HL-60/S4 (cell line): ENCODE measurements around the gene LRMDA.

Source experiments
- in situ Hi-C: fragments of 300-500 bp; cut with MboI; formaldehyde crosslinking; loops from 2 replicates; pipeline ENCODE4 v1.14.3; 2022; ENCODE audit warnings: low sequenced_read_pairs

Gene LRMDA

DNA sequence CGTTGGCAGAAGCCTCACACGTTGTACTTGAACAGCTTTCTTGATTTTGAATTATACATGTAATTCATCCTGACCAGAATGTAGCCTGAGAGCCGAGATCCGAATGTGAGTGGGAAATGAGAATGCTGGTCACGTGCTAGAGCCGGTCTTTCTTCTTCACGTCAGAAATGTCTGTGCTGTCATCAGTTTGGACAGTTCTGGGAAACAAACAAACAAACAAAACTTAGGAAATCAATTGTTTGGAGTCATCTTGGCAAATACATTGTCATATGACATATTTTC lies 729.8 kb downstream of the LRMDA start:
- in situ Hi-C loops: no loop called here

DNA sequence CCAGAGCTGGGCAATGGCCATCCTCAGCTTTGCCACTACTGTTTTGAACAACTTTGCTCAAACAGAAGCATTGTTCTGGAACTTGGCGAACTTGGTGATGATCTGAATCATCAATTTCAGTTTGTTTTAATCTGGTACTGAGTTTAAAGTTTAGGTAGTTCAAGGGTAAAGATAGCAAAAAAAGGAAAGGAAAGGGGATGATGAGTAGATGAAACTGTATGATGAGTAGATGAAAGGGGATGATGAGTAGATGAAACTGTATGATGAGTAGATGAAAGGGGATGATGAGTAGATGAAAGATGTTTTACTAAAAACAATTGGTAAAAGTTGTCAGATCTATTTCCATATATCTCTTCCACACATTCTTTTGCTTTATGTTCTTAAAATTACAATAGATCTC lies 737.0 kb downstream of the LRMDA start:
- in situ Hi-C loops: no loop called here

DNA sequence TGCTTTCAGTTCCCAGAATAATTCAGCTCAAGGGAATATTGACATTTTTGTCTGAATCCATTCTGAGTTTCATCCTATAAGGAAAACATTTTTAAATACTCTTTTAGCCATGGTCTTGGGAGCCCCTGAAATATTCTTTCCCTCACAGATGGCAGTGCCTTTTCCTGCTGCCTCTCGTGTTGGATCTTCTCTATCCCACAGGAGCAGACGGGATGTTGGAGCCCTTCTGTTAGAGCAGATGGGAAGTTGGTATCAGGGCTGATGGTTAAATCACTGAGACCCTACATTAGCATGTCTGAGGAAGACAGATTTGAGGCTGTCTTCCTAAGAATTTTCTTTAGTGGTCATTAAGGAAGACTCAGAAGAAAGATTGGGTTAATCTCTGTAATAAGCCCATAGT lies 737.8 kb downstream of the LRMDA start:
- in situ Hi-C loops: no loop called here

DNA sequence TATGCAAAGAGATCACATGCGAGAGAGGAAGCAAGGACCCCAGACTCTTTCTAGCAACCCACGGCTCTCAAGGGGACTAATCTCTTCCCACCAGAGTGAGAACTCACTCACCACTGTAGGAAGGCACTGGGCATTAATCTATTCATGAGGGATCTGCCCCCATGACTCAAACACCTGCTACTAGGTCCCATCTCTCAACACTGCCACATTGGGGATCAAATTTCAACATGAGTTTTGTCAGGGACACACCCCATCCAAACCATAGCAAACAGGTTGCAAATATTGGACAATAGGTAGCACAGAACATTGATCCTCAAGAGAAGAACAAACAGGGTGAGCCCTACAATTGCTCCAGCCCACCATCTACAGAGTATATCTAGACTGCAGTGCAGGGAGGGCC lies 740.6 kb downstream of the LRMDA start:
- in situ Hi-C loops: no loop called here

DNA sequence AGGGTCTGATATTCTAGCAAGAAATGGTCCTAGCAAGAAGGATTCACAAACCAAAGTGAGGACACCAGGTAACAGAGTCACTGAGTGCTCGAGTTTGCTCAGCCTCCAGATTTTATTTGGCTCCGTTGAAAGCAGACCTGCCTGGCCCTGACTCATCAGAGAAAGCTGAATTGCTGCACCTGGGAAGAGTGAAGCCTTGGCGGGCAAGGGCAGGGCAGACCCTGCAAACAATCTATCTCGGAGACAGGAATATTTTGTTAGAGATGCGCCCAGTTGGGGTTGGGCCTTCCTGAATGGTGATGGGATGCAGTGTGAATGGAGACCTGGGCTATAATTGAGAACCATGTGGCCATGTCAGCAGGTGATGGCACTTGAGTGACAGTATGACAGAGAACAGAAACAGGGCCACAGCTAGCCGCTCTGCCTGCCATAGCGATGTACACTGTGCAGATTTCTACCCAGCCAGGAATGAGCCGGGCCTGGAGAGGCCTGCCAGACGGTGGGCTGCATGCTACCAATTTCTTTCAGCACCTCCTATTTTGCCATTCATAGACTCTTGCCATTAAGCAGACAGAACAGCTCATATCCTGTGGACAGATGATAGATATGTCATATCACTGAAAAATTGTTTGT lies 744.2 kb downstream of the LRMDA start:
- in situ Hi-C loops: no loop called here

DNA sequence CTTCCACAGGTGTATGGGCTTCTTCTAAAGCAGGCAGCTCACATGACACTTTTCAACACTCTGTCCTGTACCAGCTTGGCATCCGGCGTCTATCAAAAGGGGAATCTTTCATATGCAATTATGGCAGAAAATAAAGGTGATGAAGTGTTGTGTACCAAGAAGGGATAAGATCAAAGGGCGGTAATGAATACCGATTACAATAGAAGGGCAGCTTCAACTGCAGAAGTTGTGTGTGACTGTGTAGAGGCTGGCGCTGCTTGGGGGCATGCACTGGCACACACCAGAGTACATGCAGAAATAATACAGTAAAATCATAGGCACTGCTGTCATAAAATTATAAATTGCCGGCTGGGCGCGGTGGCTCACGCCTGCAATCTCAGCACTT lies 744.7 kb downstream of the LRMDA start:
- in situ Hi-C loops: no loop called here

DNA sequence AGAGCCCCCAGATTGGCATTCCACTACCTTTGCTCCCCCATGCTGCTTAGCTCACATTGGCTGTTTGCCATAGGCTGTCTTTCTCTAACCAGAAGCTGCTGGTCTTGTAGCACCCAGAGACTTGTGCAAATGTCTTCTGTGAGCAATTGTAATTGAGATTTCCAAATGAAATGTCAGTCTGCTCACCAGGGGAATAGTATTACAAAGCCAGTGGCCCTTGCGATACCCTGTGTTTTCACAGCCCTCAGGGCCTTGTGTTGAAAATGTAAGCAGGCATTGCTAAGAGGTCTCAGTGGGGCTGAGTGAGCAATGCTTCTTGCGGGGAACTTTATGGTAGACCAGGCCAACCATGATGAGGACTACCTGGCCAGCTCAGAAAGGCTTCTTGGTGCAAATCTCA lies 746.5 kb downstream of the LRMDA start:
- in situ Hi-C loops: no loop called here

DNA sequence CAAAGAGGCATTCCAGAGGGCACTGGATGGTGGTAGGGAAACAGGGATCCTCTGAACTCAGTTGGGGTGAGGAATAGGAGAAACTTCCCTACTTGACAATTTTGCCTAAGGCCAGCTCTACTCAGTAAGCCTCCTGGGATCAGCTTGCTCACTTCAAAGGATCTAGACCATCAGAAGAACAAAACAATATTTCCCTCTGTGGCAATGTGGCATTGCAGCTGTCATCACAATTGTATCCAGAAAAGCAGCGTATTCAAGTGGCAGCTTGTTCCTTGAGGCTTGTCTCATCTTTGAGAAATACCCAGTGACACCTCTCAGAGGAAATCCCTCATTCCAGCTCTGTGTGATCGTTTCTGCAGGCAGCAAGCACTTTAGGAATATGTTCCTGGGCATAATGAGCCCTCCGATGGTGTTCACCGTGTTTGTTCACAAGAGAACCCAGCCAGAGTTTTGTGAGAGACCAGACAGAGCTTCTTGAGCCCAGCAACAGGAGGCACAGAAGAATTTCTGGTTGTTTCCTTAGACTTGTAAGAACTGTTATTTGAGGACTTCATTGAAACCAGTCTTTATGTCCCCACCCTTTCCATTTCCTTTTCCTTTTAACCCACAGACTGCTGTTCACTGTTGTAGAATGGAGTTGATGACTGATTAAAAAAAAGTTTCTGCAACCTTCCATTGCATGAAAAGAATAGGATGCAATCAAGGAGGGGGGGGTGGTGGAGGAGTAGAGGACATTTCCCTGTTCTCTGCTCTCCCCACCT lies 747.3 kb downstream of the LRMDA start:
- in situ Hi-C loops: no loop called here

DNA sequence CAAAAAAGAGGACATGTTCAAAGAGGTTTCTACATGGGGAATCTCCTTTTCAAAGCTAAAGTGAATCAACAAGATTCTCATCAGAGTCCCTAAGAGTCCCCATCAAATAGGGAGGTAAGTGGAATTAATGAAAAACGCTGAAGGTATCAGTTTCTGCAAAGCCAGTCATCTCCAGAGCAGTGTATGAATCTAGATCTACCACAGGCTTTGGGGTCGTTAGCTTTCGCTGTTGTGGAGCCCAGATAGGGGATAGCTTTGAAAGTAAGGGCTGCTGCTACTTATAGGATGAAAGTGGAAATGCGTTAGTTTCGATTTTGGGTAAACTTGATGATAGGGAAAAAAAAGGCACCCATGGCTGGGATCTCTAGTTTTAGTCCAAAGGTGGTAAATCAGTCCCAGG lies 748.4 kb downstream of the LRMDA start:
- in situ Hi-C loops: no loop called here

DNA sequence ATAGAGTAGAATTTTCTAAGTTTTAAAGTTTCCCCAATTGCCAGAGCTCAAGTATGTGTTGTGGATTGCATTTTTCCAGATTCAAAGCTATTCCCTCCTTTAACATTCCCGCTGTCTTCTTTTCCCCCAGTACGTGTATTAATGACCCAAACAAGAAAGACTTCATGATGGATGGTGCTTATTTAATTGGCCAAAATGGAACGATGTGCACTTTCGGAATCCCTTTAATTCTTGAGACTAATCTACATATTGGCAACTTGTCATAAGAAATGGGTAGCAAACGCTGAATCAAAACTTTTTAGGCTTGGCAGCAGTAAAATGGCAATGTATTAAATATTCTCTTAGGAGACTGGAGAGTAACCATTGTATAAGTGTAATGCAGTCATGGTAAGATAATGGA lies 753.2 kb downstream of the LRMDA start:
- in situ Hi-C loops: no loop called here

DNA sequence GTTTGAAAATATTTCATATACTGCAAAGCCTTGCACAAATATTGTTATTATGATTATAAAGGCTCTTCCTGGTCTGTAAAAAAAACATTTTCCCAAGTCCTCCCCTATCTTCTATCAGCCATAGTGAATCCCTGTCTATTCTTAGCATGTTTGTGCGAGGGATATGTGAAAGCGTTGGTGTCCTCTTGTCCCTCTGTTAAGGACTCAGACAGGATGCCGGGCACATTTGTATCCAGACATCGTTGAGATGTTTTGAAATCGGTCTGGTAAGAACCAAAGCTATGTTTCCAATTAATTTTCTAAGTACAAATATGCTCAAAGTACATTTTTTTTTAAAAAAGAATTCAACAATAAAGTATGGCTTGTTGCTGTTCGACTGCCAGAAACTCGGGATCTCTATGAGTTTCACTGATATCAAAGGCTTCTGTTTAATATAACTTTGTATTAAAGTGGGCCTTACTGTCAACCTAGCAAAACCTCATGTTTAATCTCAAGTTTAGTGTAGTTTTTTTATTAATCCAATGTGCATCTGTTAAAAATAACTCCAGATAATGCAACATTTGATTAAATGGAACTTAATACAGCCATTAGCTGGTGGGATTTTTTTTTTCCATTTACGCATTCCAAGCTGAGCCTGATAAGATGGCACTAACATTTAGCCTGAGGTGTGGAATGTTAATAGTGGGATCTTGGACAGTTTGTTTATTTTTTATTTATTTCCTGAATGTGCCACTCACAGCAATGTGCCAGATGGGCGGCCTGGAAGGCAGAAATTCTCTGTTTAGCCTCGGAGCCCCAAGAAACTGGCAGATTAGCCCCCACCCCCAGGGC lies 754.3 kb downstream of the LRMDA start:
- in situ Hi-C loops: no loop called here

DNA sequence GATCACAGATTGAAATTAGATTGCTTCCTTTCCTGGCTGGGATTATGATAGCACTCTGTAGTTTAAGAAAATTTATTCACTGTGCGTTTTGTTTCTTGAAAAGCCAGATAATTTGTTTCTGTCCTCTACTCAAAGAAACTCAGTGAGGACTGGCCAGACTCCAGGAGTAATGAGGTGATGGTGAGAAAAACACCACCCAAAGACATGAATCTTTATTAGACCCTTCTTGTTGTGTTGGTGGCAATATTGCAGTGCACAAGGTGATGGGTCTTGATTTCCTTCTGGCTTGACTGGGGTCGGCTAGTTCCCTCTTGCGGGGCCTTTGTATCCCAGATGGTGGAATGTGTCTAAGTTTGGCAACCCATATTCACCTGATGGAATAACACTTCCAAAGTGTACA lies 756.8 kb downstream of the LRMDA start:
- in situ Hi-C loops: no loop called here

DNA sequence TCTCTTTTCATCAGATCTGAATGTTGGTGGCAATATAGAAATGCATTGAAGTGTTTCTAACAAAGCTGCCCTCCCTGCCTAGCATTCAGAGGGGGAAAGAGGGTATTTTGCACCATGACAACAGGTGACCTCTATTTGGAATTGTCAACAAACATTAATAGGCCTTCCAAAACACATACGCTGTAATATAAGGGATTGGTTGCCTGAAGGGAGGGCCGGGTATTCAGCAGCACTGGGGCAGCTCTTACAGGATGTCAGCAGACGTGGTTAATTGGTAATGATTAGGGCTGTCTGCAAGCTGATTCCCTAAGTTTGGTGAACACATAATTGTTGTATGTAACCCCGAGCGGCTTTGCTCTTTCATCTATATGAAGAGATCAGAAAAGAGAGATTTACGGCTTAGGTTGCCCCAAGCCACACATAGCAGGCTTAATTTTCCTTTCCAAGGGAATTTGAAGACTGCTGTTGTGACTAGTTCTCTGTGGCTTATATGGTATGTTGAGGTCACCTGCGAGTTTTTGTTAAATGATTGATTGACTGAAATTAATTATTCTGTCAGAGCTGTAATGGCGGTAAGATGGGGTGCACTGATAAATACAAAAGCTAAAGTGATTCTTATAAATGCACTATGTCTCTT lies 759.3 kb downstream of the LRMDA start:
- in situ Hi-C loops: no loop called here

DNA sequence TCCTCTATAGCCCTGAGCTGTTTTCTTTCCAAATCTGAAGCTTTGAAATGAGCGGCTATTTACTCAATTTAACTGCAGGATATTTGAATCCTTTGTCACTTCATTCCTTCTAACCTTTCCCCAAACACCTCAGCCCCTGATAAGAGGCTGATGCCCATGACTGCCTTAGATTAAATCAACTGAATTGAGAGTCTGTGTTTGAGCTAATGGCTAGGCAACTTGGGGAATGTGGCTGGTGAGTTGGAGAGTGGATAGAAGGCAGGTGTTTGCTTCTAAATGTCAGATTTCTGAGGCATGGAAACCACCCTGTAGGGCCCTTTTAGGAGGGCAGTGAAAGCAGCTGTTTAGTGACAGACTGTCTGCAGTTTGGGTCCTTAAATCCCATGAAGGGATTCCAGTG lies 759.9 kb downstream of the LRMDA start:
- in situ Hi-C loops: no loop called here

DNA sequence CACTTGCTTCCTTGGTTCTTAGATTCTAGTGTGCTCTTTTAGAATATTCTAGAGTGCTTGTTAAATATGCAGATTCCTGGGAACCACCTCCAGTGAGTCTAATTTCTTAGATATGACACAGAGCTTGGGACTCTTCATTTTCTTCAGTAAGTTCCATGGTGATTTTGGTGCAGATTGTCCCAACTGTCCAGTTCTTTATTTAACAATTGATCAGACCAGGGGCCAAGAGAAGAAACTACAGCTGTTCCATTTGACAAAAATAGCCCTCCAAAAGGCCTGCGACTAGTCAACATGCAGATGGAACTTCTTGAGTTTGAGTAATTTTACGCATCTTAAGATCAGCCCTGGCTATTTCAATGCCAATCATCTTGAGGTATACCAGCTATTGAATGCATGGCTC lies 760.7 kb downstream of the LRMDA start:
- in situ Hi-C loops: no loop called here

DNA sequence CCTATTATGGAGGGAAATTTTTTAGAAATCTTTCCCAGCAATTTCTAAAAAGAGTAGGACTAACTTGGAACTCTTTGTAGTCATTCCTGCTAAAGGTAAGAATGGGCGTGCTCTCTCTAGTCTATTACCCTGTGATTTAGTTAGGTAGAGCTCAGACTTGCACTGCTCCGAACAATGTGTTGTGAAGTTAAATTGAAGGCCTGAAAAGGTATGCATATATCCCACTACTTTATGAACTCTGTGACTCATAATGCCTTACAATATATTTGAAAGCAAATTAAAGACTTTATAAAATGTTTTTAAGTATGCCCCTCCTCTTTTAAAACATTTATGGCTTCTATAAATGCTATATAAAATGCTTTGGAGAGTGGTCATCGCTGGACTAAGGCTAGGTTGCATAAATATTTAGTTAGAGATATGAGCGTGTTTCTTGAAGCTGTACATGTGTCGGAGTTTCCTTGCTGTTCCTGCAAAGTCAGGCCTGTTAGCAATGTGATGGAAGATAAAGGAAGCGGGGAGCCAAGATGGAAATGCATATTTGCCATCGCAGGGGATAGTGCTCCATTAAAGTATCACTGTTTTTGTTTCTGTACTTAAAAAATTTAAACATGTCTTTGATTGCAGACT lies 761.4 kb downstream of the LRMDA start:
- in situ Hi-C loops: no loop called here

DNA sequence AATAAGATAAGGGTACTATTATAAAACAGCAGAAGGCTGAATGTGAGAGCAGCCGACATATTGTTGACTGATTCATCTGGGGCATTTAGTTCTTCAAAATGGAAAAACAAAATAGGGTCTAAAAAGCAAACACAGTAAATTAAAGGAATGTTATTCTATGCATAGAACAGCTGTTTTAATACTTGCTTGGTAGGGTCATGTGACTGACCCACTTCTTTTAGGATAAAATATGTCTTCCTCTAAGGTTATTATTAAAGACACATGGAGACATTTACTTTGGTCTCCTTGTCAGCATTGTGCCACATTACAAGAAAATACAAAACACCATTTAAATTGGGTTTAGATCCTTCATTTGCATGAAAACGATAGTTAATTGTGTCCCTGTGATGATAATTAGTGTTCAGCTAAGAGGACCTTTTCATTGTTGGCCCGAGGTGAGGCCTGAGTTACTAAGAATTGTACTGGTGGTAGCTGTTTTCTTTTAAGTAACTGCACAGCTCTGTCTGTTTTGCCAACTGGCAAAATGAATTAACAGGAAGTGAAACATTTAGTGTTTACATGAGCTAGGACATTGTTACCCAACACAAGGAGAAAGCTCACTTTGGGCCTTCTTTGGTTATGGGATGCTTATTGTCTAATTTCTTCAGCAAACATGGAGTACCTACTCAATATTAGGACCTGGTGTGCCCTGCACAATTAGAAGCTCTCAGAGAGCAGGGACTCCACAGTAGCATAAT lies 764.4 kb downstream of the LRMDA start:
- in situ Hi-C loops: no loop called here

DNA sequence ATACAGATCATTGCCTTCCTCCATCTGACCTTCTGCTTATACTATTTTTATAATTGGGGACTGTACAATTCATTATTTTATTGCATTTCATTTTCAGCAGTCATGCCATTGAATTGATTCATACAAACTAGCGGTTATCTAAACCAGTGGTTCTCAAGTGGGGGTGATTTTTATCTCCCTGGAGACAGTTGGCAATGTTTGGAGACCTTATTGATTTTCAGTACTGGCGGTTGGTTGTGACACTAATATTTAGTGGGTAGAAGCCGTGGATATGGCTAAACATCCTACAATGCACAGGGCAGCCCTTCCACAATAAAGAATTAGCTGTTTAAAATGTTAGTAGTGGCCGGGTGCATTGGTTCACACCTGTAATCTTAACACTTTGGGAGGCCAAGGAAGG lies 765.9 kb downstream of the LRMDA start:
- in situ Hi-C loops: no loop called here

DNA sequence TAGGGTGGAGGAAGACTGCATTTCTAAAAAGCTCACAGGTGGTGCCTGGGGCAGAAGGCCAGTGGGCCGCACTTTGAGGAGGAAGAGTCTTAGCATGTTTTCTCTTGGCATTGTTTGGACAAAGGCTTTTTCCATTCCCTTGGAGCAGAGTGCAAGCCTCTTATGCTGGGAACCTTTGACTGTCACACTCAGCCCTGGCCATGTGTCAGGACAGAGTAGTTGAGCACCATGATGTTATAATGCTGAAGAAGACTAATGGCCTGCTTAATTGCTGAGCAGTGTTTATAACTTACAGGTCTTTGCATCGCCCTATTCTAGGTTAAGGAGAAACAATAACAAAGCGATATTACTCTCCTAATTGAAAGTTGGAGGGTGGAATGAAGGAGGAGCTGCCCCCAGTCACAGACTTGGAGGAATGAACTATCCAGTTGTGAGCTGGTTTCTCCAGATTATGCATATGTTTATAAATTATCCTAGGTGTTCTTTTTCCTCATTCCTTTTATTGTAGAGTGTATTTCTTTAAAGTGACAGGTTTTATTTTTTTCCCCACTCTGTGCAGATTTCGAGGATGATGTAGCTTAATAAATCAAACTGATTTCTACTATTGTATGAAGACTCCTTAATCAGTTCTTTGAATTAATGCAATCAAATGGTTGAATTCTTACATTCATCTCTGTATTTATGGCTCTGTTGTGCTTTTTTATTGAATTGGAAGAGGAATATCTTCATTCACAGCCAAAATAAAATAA lies 767.0 kb downstream of the LRMDA start:
- in situ Hi-C loops: no loop called here

DNA sequence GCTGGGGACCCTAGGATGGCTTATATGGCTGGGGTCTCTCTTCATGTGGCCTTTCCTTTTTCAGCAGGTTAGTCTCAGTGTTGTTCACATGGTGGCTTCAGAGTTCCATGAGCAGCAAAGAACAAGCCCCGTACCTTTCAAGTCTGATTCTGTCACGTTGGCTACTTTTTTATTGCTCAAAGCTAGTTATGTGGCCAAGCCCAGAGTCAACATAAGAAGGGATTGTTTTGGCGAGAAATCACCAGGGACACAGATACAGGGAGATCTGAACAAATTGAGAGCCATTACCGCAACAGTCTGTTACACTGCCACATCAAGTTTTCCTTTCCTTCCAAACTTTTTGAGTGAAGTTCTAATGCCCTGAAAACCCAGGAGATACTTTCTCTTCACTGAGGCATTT lies 770.5 kb downstream of the LRMDA start:
- in situ Hi-C loops: no loop called here
